ENCODE results near the gene SLC27A5. TPM values are rescaled to one million over a fixed set of nuclear protein-coding genes. Genes with fewer than 3 reads are reported as not detected.
A peak's percentile ranks its signal among the peaks of the same experiment; 100 is the strongest.

Gene SLC27A5, protein sequence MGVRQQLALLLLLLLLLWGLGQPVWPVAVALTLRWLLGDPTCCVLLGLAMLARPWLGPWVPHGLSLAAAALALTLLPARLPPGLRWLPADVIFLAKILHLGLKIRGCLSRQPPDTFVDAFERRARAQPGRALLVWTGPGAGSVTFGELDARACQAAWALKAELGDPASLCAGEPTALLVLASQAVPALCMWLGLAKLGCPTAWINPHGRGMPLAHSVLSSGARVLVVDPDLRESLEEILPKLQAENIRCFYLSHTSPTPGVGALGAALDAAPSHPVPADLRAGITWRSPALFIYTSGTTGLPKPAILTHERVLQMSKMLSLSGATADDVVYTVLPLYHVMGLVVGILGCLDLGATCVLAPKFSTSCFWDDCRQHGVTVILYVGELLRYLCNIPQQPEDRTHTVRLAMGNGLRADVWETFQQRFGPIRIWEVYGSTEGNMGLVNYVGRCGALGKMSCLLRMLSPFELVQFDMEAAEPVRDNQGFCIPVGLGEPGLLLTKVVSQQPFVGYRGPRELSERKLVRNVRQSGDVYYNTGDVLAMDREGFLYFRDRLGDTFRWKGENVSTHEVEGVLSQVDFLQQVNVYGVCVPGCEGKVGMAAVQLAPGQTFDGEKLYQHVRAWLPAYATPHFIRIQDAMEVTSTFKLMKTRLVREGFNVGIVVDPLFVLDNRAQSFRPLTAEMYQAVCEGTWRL
- total RNA-seq, result 10 to 100 TPM; 10.2 to 21.4 TPM

DNA sequence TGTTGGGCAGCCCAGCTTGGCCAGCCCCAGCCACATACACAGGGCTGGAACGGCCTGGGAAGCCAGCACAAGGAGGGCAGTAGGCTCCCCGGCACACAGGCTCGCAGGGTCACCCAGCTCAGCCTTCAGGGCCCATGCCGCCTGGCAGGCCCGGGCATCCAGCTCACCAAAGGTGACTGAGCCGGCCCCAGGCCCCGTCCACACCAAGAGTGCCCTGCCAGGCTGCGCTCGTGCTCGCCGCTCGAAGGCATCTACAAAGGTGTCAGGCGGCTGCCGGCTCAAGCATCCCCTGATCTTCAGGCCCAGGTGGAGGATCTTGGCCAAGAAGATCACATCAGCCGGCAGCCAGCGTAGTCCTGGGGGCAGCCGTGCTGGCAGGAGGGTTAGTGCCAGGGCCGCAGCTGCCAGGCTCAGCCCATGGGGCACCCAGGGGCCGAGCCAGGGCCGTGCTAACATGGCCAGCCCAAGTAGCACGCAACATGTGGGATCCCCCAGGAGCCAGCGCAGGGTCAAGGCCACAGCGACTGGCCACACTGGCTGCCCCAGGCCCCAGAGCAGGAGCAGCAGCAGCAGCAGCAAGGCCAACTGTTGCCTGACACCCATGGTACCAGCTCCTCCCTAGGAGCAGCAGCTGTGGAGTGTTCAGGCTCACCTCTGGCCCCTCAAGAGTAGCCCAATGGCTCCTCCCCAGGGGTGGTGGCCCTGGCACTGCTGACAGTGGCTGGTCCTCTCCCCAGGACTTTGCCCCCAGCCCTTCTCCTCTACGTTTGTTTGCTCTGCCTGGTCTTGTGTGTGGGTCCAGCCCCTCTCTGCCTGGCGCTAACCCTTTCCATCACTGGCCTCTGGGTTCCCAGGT lies at the start of gene SLC27A5:
SLC27A5 (minus strand) TSS at position 640 of the 856 bp plus-strand sequence; CDS start at position 603, 37 bp downstream.
- H3K36me3 Mint-ChIP-seq, result peaks cover 19% of the 10 kb centered on the region in 2 donors
- H3K27ac Mint-ChIP-seq, result peak within 1 kb of the TSS; percentile 55 to 89
- DNase-seq (ENCODE audit: low spot score in 2 of 2) (no peak), ATAC-seq (no peak)
- peaks cover 0 to 3% of the 10 kb centered on the region in 2 donors for H3K9me3 Mint-ChIP-seq

GRCh38 chr19:58560921-58561320 lies 49.1 kb upstream of the SLC27A5 start:
- H3K9me3 Mint-ChIP-seq, result no peaks in the 10 kb centered on the region
- DNase-seq (ENCODE audit: low spot score in 2 of 2) (no peak), ATAC-seq (no peak)
- H3K36me3 Mint-ChIP-seq, result peaks cover 36 to 46% of the 10 kb centered on the region in 2 donors
- no peak overlapping the region for H3K27ac Mint-ChIP-seq

DNA sequence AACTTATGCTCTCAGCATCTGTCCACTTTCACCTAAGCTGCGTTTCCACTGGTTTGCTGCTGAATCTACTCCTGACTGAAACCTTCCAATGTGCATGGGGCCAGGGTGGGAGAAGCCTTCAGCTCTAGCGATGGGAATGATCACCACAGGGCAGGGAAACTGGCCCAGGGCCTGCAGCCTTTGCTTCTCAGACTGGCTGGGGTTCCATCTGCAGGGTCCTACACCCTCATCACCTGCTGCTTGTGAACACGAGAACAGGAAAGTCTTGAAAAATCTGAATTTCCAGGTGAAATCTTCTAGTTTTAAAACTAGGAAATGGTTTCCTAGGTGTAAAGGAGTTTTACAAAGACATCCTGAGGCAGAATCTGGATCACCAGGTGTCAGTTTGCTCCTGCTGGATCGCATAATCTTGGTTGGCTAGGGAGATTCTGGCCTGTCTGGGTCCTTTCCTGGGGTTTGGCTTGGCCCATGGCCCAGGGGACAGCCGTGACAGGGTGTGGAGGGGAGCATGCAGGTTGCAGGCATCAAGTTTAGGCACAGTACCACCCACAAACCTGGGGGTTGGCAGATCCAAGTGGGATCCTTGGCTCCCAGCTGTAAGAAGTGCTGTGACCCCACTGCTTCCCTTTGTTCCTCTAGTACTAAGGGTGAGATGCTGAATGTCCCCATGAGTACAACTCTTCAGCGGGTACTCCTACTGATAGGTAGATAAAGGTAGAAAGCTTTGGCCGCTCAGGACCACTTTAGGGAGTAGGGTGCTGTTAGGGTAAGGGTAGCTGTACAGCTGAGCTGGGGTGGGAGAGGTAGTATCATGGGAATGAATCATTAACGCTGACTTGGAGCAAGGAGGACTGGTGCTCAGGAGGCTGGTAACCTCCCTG lies 48.5 kb upstream of the SLC27A5 start:
- ATAC-seq (no peak), DNase-seq (ENCODE audit: low spot score in 2 of 2) (no peak)
- peaks cover 39 to 50% of the 10 kb centered on the region in 2 donors for H3K36me3 Mint-ChIP-seq
- no peaks in the 10 kb centered on the region for H3K9me3 Mint-ChIP-seq
- H3K27ac Mint-ChIP-seq, result peak overlapping the region; percentile 98 to 100

DNA sequence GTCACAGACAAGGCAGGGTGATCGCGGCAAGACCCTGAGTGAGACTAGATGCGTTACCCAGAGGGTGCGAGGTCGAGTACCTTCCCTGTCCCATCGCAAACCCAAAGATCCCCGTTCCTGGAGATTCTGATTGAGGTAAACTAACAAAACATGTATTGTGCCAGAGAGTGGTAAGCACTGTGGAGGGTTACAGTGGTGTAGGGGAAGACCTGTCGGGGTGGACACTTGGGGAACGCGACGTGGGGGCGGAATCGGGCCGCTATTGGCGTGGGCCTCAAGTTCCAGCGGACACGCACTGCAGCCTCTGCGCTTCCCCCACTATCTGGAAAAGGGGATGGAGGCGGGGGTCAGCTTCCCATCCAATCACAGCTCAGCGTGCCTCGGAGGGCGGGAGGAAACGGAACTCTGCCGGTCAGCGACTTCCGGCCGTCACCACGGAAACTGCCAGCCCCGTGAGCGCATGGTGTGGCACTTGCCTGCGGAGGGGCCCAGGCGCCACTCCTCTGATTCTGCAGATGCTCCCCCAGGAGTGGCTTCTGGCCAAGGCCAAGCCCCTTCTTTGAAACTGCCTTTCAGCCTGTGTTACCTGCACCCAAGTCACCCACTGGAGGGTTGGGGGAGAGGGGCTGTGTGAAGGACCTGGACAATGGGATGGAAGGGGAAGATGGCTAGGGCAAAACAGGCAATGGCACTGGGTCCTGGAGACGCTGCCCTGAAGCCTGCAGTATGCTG lies 47.6 kb upstream of the SLC27A5 start:
- Mint-ChIP-seq H3K36me3 (peaks cover 45 to 57% of the 10 kb centered on the region in 2 donors), H3K9me3 (no peaks in the 10 kb centered on the region), H3K27ac (peak overlapping the region; percentile 98 to 100)
- DNase-seq (ENCODE audit: low spot score in 2 of 2) (peak; percentile 79 to 89), ATAC-seq (peak; percentile 47 to 51)

GRCh38 chr19:58558623-58559274 lies 47.0 kb upstream of the SLC27A5 start:
- DNase-seq (ENCODE audit: low spot score in 2 of 2), result peak; percentile 99 to 100
- no peaks in the 10 kb centered on the region for H3K9me3 Mint-ChIP-seq
- peak; percentile 64 to 67 for ATAC-seq
- H3K27ac Mint-ChIP-seq, result peak overlapping the region; percentile 98 to 100
- H3K36me3 Mint-ChIP-seq, result peaks cover 49 to 64% of the 10 kb centered on the region in 2 donors

GRCh38 chr19:58558066-58558622 lies 46.4 kb upstream of the SLC27A5 start, which contains the start of gene UBE2M:
Gene UBE2M (minus strand): TSS chr19:58558611. CDS start chr19:58558381, 230 bp downstream.
- Mint-ChIP-seq H3K36me3 (peaks cover 47 to 68% of the 10 kb centered on the region in 2 donors), H3K27ac (peak within 1 kb of the TSS; percentile 98 to 100), H3K9me3 (no peaks in the 10 kb centered on the region)
- peak in 1 of 2 donors; percentile 67 for DNase-seq (ENCODE audit: low spot score in 2 of 2)
- ATAC-seq, result peak in 1 of 2 donors; percentile 11

GRCh38 chr19:58557221-58558065 lies 45.7 kb upstream of the SLC27A5 start:
- H3K27ac Mint-ChIP-seq, result peak overlapping the region; percentile 98 to 99
- H3K36me3 Mint-ChIP-seq, result peaks cover 52 to 68% of the 10 kb centered on the region in 2 donors
- ATAC-seq (no peak), DNase-seq (ENCODE audit: low spot score in 2 of 2) (peak in 1 of 2 donors; percentile 57)
- no peaks in the 10 kb centered on the region for H3K9me3 Mint-ChIP-seq

DNA sequence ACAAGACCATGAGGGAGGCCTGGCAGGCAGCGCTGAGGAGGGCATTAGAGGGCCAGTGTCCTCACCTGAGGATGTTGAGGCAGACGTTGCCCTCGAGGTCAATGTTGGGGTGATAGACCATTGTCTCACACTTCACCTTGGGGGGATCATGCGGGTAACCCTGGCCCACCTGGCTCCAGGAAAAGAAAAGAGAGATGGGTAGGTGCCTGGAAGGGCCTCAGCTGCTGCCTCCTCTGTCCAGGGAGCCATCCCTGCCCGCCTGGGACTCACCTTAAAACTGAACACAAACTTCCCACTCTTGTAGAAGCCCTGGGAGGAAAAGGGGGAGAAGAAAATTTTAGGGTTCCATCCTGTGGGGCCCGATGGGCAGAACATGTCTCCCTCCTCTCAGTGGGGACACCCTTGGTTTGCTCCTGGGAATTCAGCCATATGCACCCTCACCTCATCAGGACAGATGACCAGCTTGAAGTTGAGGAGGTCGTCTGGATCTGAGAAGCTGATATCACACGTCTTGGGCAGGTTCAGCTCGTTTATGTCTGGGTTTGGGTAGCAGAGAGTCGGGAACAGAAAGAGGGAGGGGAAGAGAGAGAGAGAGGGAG lies 44.9 kb upstream of the SLC27A5 start:
- Mint-ChIP-seq H3K36me3 (peaks cover 57 to 61% of the 10 kb centered on the region in 2 donors), H3K27ac (peak overlapping the region; percentile 98 to 99), H3K9me3 (no peaks in the 10 kb centered on the region)
- peak in 1 of 2 donors; percentile 54 for DNase-seq (ENCODE audit: low spot score in 2 of 2)
- no peak for ATAC-seq

DNA sequence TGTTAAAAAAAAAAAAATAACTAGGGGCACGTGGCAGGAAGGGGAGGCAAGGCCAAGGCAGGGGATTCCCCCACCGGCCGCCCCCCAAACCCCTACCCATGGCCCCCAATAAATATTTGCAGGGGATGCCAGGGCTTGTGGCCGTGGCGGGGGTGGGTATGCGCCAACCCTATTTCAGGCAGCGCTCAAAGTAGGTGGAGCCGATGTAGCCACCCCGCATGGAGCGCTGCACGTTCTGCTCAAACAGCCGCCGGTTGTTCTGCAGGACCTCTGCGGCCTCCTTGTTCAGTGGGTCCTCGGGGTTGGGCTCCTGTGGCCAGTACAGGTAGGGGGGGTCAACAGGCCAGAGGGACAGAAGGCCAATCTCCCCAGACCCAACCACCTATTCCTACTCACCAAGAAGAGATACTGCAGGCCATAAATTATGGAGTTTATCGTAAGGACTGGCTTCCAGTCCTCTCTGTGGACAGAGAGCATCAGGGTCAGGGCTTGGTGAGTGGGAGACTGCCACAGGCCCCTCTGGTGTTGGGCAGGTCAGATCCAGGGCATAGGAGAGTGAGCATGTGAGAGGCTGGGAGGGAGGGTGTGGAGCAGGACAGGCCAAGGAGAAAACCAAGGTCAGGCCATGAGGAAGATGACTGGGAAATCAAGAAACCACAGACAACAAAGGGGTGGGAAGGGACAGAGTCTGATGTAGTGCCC lies 44.3 kb upstream of the SLC27A5 start:
- DNase-seq (ENCODE audit: low spot score in 2 of 2) (peak in 1 of 2 donors; percentile 54), ATAC-seq (no peak)
- Mint-ChIP-seq H3K27ac (peak overlapping the region; percentile 98 to 99), H3K36me3 (peaks cover 54 to 57% of the 10 kb centered on the region in 2 donors), H3K9me3 (no peaks in the 10 kb centered on the region)

- H3K36me3 Mint-ChIP-seq, result peaks cover 53 to 59% of the 10 kb centered on the region in 2 donors
- no peaks in the 10 kb centered on the region for H3K9me3 Mint-ChIP-seq
- H3K27ac Mint-ChIP-seq, result peak overlapping the region; percentile 98 to 100
- DNase-seq (ENCODE audit: low spot score in 2 of 2), result no peak
- no peak for ATAC-seq
Observed at GRCh38 chr19:58555369-58555885, 43.6 kb upstream of the SLC27A5 start.

DNA sequence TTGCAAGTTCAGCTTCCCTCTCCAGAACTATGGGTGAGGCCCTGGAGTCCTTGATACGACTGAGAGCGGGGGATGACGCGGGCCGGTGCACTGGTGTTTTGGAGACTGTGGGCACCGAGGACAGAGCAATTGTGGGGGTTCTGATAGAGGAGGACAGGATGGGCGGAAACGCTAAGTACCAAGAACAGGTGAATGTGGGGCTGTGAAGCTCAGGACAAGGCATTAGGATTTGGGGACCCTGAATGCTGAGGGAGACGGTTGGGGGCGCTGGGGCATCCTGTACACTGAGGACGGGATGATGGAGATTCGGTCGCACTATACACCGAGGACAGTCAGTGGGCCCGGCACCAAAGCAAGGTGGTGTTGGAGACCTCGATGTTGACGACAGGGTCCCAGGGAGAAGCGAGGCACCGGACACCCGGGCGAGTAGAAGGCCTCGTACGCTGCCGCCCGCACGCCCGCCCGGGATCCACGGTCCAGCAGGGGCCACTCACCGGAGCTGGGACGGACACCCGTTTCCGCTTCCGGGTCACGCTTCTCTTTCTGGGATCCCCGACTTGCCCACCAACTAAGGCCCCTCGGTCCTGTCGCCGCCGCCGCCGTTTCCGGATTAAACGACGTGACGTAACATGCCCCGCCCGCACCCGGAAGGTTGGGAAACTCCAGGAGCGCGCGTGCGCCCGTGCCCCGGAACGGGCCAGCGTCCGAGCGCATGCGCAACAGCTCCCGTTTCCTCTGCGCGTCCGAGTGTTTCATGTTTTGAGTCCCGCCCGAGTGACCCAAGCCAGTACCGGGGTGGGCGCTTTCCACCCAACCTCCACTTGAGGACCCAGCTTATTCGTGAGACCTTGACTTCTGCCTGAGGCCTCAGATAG lies 42.9 kb upstream of the SLC27A5 start, which contains the start of gene CHMP2A:
CHMP2A (minus strand) TSS at position 612 of the 875 bp plus-strand sequence. CDS start 893 bp downstream, outside the sequence.
- Mint-ChIP-seq H3K9me3 (no peaks in the 10 kb centered on the region), H3K36me3 (peaks cover 52 to 66% of the 10 kb centered on the region in 2 donors), H3K27ac (peak within 1 kb of the TSS; percentile 98 to 100)
- DNase-seq (ENCODE audit: low spot score in 2 of 2), result peak; percentile 99
- peak; percentile 48 to 54 for ATAC-seq
